ENCODE measurements around the gene TTC34. TPM values are rescaled to one million over a fixed set of nuclear protein-coding genes. Genes with fewer than 3 reads are reported as not detected.

The TTC34 gene
- total RNA-seq, 4 donors from 2014 or later: 0.27 to 0.62 (median 0.58) TPM; not detected in 1

DNA sequence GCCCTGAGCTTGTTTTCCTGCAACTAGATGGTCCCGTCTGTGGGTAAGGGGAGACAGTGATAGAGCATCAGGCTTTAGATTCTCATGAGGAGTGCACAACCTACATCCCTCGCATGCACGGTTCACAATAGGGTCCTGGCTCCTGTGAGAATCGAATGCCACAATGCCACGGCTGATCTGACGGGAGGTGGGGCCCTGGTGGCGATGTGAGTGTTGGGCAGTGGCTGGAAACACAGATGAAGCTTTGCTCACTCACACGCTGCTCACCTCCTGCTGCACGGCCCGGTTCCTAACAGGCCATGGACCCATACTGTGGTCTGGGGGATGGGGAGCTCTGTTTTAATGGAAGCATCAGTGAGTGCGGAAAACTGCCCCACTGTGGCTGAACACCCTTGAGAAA, 35.8 kb upstream of the TTC34 start:
- Histone ChIP-seq H3K27me3 (peaks cover 62% of the 10 kb centered on the region), H3K27ac (no peak overlapping the region), H3K4me3 (no peak overlapping the region), H3K4me1 (no peaks in the 10 kb centered on the region), H3K36me3 (no peaks in the 10 kb centered on the region), H3K9me3 (peaks cover 0 to 3% (median 0%) of the 10 kb centered on the region in 3 donors)
- TF ChIP-seq EP300 (IDR thresholded peaks at IDR 0.05) (no peak), POLR2AphosphoS5 (IDR thresholded peaks at IDR 0.05) (no peak), POLR2A (IDR thresholded peaks at IDR 0.05) (no peak)
- TF ChIP-seq, protein P1, sequence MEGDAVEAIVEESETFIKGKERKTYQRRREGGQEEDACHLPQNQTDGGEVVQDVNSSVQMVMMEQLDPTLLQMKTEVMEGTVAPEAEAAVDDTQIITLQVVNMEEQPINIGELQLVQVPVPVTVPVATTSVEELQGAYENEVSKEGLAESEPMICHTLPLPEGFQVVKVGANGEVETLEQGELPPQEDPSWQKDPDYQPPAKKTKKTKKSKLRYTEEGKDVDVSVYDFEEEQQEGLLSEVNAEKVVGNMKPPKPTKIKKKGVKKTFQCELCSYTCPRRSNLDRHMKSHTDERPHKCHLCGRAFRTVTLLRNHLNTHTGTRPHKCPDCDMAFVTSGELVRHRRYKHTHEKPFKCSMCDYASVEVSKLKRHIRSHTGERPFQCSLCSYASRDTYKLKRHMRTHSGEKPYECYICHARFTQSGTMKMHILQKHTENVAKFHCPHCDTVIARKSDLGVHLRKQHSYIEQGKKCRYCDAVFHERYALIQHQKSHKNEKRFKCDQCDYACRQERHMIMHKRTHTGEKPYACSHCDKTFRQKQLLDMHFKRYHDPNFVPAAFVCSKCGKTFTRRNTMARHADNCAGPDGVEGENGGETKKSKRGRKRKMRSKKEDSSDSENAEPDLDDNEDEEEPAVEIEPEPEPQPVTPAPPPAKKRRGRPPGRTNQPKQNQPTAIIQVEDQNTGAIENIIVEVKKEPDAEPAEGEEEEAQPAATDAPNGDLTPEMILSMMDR (IDR thresholded peaks at IDR 0.05): no peak
- 80 to 82% methylated on average over 4 to 7 of the region's 11 CpGs for WGBS, 2 donors (ENCODE audit: low coverage in 1 of 2)
- ATAC-seq: no peak

GRCh38 chr1:2836333-2836970, 35.0 kb upstream of the TTC34 start:
- TF ChIP-seq POLR2A (IDR thresholded peaks at IDR 0.05): no peak
- TF ChIP-seq, protein P1 (IDR thresholded peaks at IDR 0.05): no peak
- Histone ChIP-seq H3K27me3 (peaks cover 64% of the 10 kb centered on the region), H3K27ac (no peak overlapping the region), H3K4me3 (no peak overlapping the region), H3K36me3 (no peaks in the 10 kb centered on the region), H3K4me1 (no peaks in the 10 kb centered on the region), H3K9me3 (no peaks in the 10 kb centered on the region)
- WGBS, 2 donors (ENCODE audit: low coverage in 1 of 2): 72 to 74% methylated on average over 5 to 16 of the region's 20 CpGs
- no peak for ATAC-seq

DNA sequence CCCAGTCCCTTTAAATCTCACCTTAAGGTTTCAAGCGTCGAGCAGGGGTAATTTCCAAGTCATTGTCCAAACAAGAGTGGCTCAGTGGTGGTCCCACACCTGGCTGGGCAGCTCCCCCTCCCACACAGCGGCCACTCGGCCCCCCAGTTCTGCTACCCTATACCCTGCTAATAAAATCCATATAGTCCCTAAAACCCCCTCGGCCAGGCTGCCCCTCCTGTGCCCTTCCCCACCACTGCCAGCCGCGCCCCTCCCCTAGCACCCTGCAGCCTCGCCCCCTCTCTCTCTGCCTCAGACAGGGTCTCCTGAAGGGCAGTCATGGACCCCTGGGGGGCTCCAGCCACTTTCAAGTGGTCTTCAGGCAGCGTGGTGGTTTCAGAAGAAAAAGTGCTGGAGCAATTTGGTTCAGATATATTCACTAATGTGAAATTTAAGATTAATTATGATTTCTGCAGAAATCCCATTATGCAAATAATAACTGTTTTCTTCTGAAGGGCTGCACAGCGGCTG, 34.2 kb upstream of the TTC34 start:
- TF ChIP-seq POLR2AphosphoS5 (IDR thresholded peaks at IDR 0.05) (no peak), POLR2A (IDR thresholded peaks at IDR 0.05) (no peak), EP300 (IDR thresholded peaks at IDR 0.05) (no peak)
- TF ChIP-seq, protein P1 (IDR thresholded peaks at IDR 0.05): no peak
- Histone ChIP-seq H3K4me3 (no peak overlapping the region), H3K27ac (no peak overlapping the region), H3K9me3 (no peaks in the 10 kb centered on the region), H3K27me3 (peaks cover 68% of the 10 kb centered on the region), H3K36me3 (no peaks in the 10 kb centered on the region), H3K4me1 (no peaks in the 10 kb centered on the region)
- WGBS, 2 donors (ENCODE audit: low coverage in 1 of 2): 67 to 71% methylated on average over 1 to 10 of the region's 10 CpGs
- ATAC-seq: no peak

DNA sequence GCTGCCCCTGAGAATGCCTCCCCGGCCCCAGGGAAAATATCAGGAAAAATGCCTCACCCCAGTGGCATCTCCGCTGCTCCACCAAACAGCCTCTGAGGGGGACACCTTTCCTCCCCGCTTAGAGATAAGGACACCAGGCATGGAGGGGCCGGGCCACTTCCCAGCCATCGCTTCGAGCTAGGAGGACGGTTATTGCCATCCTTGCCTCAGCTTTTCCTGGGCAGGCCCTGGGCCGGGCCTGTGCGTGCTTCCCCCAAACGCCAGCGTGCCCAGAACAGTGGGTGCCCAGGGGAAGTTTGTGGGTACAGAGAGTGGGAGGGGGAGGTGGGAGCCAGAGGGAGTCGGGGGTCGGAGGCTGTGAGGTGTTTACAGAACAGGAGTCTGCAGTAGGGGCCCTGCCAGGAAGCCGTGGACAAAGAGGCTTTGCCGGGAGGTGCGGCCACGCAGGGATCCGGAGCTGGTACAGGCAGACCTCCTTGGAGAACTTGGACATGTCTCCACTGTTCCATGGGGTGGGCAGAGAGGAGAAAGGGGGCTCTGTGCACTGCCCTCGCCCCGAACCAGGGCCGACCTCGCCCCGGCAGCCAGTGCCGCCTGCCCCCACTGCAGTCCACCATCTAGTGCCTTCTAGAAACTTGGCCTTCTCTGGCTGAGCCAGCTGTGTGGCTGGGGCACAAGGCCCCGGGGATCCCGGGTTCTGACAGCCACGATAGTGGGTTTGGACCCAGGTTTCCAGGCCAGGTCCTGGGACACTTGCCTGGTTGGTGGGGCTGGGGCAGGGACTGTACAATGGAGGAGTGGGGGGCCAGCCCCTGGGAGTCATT, 33.5 kb upstream of the TTC34 start:
- 66 to 82% methylated on average over 3 to 6 of the region's 27 CpGs for WGBS, 2 donors (ENCODE audit: low coverage in 1 of 2)
- no peak for ATAC-seq
- no peak overlapping the region for H3K27ac ChIP-seq
- TF ChIP-seq, protein P1 (IDR thresholded peaks at IDR 0.05): no peak
- no peak for TF ChIP-seq POLR2AphosphoS5 (IDR thresholded peaks at IDR 0.05)
- H3K4me3 ChIP-seq: no peak overlapping the region
- no peaks in the 10 kb centered on the region for H3K36me3 ChIP-seq
- H3K9me3 ChIP-seq: no peaks in the 10 kb centered on the region
- peaks cover 69% of the 10 kb centered on the region for H3K27me3 ChIP-seq
- no peaks in the 10 kb centered on the region for H3K4me1 ChIP-seq

GRCh38 chr1:2834146-2834475, 32.6 kb upstream of the TTC34 start:
- no peak for TF ChIP-seq POLR2AphosphoS5 (IDR thresholded peaks at IDR 0.05)
- TF ChIP-seq, protein P1 (IDR thresholded peaks at IDR 0.05): no peak
- no peak for TF ChIP-seq POLR2A (IDR thresholded peaks at IDR 0.05)
- no peak for TF ChIP-seq EP300 (IDR thresholded peaks at IDR 0.05)
- H3K27me3 ChIP-seq: peaks cover 68% of the 10 kb centered on the region
- no peaks in the 10 kb centered on the region for H3K9me3 ChIP-seq
- whole genome bisulfite sequencing, 2 donors (ENCODE audit: low coverage in 1 of 2): 38 to 52% methylated on average over 1 to 10 of the region's 15 CpGs
- H3K4me1 ChIP-seq: no peaks in the 10 kb centered on the region
- no peak for ATAC-seq
- H3K36me3 ChIP-seq: no peaks in the 10 kb centered on the region
- no peak overlapping the region for H3K27ac ChIP-seq
- H3K4me3 ChIP-seq: no peak overlapping the region

Data from gastroesophageal sphincter (tissue), 4 donors.